Breast epithelium (tissue), 3 donors: ENCODE results near the gene RECQL5.

ENCODE experiments used
- POLR2A ChIP-seq: fragments of 450-650 bp; IDR thresholded peaks from one replicate; pipeline ENCODE4 v1.6.1; 2016; ENCODE audit warnings: antibody characterized with exemption, mild to moderate bottlenecking, moderate library complexity
- POLR2AphosphoS5 ChIP-seq, 3 donors: sonication (generic); formaldehyde crosslinking; IDR thresholded peaks; one replicate each; pipeline ENCODE4 v1.6.1; 2017; ENCODE audit warnings: antibody characterized with exemption in 3 of 3
- TF ChIP-seq, protein P1 (sequence below), 3 donors: fragments of 450-650 bp; IDR thresholded peaks; one replicate each; pipeline ENCODE4 v1.5.1; 2016 to 2017; ENCODE audit warnings: antibody characterized with exemption in 3 of 3, mild to moderate bottlenecking in 3 of 3, moderate library complexity in 3 of 3

DNA sequence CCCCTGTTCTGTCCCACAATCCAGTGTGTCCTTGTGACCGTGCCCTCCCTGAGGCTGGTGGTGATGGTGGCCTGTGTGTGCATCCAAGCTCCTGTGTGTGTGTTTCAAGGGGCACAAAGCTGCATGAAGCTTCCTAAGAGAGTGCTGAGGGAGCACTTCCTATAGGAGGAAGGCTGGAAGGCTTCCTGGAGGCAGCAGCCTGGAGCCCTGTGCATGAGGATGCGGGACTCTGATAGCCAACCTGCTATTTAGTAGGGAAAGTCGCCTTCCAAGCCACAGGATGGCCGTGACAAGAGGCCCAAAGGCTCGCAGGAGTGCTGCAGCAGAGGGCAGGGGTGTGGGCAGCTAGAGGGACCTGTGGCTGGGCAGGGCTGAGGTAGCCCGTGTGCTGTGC lies 71.0 kb downstream of the RECQL5 start:
- TF ChIP-seq, protein P1, sequence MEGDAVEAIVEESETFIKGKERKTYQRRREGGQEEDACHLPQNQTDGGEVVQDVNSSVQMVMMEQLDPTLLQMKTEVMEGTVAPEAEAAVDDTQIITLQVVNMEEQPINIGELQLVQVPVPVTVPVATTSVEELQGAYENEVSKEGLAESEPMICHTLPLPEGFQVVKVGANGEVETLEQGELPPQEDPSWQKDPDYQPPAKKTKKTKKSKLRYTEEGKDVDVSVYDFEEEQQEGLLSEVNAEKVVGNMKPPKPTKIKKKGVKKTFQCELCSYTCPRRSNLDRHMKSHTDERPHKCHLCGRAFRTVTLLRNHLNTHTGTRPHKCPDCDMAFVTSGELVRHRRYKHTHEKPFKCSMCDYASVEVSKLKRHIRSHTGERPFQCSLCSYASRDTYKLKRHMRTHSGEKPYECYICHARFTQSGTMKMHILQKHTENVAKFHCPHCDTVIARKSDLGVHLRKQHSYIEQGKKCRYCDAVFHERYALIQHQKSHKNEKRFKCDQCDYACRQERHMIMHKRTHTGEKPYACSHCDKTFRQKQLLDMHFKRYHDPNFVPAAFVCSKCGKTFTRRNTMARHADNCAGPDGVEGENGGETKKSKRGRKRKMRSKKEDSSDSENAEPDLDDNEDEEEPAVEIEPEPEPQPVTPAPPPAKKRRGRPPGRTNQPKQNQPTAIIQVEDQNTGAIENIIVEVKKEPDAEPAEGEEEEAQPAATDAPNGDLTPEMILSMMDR (IDR thresholded peaks at IDR 0.05), result no peak
- TF ChIP-seq POLR2A (no peak), POLR2AphosphoS5 (IDR thresholded peaks at IDR 0.05) (no peak)
